Cerebellar nuclear complex (tissue), 1 donor: ENCODE measurements around the gene PANK3.
"Not testable (repeated sequence)": the region's sequence is repeated elsewhere in the genome, so short reads cannot be mapped to it uniquely, and the experiment has no call there.

Experiments
- DNase-seq, 2 experiments: peaks; one replicate each; lab custom pipeline; 2025; lab: John Stamatoyannopoulos, UW

PANK3 gene

DNA sequence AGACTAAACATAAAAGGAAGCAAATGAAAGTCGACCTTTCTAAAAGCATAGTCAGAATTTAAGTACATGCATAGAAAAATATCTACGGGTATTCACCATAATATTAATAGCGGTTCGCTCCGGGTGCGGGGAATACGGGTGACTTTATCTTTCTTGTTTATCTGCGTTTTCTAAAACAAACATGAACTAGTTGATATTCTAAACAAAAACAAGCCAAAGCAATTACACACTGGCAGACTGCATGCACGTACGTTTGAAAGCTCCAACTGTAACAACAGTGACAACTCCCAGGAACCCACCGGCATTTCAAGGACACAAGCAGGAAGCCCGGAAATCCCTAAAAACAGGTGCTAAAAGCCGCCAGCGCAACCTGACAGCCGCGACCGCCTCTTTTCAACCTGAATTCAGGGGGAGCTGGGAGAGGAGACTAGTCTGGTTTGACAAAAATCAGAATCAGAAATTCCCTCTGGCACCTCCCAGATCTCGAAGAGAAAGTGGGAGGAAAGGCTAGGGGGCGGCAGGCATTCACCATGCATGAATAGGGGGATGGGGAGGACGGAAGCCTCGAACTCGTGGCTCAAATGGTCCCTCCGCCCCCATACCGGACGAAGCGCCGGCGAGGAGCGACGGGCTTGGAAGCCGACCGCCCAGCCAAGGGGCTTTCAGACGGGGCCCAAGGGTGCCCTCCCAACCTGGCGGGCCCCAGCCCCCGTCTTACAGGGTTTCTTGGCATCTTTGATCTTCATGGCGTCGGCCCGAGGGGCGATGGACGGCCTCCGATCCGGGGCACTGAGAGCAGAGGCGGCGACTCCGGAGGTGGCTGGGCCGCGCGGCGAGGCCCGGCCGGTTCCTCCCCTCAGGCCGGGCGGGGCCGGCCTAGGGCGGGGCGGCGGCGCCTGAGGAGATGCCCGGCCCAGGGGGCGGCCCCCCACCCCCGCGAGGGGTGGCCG is at the start of gene PANK3:
PANK3 (minus strand) TSS at position 831 of the 950 bp plus-strand sequence; CDS start at position 746, 85 bp downstream.
- DNase-seq, result no peak

DNA sequence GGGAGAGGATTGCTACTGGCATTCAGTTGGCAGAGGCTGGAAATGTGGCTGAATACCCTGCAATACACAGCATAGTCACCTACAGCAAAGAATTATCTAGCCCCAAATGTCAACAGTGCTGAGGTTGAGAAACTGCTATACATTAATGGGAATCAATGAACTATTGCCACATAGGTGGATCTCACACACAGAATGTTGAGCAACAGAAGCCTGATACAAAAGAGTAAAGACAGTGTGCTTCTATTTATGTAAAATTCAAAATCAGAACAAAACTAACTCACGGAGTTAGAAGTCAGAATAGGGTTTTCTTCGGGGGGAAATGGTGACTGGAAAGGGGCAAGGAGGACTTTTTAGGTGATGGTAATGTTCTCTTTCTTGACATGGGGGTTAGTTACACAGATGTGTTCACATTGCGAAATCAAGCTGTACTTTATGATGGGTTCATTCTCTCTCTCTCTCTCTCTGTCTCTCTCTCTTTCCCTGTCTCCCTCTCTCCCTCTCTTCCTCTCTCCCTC is 45.7 kb upstream of the PANK3 start:
- DNase-seq, result no peak

- DNase-seq, result no peak
These were observed 41.6 kb upstream of the PANK3 start for GRCh38 chr5:168620807-168621206.

GRCh38 chr5:168614661-168615060 is 35.5 kb upstream of the PANK3 start:
- DNase-seq, result no peak

- no peak for DNase-seq
These were observed 34.8 kb upstream of the PANK3 start for GRCh38 chr5:168613996-168614395.

DNA sequence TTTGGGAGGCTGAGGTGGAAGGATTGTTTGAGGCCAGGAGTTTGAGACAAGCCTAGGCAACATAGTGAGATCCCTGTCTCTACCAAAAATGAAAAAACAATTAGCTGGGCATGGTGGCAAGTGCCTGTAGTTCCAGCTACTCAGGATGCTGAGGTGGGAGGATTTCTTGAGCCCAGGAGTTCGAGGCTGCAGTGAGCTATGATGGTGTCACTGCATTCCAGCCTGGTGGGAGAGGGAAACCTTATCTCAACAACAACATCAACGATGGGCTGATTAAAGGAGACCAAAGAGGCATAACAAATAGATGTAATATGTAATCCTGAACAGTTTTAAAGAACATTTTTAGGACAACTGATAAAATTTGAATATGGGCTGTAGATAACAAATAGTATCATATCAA is 34.2 kb upstream of the PANK3 start:
- DNase-seq, result no peak

DNA sequence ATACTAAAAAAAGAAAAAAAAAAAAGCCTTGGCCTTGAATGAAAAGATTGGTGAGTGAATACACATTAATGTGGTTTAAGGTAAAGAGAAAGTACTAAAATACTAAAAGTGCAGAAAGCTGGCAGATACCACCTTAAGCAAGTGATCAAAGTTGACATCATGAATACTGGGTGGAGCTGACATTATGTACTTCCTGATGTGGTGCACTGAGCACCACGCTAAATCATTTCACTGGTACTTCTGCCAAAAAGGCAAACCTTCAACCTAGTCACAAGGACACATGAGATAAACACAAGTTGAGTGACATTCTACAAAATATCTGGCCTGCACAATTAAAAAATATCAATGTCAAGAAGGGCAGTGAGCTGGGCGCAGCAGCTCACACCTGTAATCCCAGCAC is 33.8 kb upstream of the PANK3 start:
- DNase-seq, result no peak

- no peak for DNase-seq
These were observed 33.0 kb upstream of the PANK3 start for GRCh38 chr5:168612123-168612522.

DNA sequence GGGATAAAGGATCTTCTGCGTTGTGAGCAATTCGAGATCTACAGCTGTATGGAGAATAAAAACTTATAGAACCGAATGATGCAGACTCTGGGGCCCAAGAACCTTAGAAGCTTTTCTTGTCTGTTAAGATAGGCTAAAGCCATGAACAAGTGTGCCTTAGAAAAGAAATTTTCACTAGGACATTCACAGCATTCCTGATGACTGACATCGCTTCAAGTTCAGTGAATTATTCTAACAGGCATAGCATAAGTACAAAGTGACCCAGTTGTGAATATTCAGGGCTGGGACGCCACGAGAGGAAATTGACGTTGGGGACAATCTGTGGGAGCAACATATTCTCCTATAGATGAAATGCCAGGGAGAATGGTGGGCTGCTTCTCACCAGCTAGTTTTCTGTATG is 32.0 kb upstream of the PANK3 start:
- DNase-seq, result no peak

GRCh38 chr5:168609806-168610482 is 30.8 kb upstream of the PANK3 start:
- DNase-seq, result no peak

DNA sequence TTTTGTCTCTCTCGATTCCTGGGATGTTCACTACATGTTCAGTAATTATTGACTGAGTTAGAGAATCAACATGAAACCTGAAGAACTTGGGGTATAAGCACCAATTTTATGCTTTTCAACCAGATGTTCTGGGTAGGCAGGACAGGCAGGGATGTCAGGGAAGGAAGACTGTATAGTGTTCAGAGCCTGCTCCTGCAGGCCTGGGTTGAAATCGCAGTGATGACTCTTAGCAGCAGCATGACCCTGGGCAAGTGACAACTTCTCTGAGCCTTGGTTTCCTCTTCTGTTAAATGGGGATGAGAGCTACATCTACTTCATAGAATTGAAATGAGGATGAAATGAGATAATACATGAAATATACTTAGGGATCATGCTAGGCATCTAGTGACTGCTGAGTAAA is 29.7 kb upstream of the PANK3 start:
- no peak for DNase-seq

DNA sequence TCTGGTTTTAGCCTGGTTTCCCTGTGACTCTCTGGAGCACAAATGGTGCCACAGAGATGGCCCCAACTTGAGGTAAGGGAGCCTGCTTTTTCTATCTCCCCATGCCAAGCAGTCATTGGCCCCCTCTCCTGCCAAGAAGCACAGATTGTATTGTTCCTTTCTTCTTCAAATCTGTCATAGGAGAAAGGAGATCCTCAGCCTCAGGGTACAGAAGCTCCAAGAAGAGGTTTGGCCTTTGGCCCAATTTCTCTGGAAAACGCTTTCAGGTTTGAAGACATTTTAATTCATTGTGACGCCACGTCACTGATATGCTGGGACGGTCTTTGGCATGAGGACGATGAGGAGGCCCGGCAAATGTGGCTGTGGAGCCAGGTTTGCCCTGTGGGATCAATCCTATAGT is 29.2 kb upstream of the PANK3 start:
- DNase-seq, result no peak

GRCh38 chr5:168607946-168608345 is 28.8 kb upstream of the PANK3 start:
- DNase-seq, result no peak

DNA sequence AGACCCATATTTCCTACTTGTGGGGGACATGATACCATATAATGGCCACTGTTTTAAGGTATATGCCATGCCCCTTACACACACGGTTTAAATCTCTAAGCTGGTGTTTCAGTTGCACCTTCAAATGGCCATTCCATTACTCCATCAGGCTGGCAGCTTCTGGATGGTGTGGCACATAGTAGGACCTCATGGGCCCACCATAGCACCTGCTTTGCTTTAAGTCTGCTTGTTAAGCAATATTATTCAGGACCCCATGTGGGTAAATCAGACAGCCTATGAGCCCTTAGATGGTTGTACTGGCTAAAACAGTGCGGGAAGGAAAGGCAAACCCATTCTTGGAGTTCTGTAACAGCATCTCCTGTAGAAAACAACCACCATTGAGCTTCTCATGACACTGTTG is 27.4 kb upstream of the PANK3 start:
- DNase-seq, result no peak

- DNase-seq, result no peak
These were observed 25.3 kb upstream of the PANK3 start for GRCh38 chr5:168604436-168604835.

DNA sequence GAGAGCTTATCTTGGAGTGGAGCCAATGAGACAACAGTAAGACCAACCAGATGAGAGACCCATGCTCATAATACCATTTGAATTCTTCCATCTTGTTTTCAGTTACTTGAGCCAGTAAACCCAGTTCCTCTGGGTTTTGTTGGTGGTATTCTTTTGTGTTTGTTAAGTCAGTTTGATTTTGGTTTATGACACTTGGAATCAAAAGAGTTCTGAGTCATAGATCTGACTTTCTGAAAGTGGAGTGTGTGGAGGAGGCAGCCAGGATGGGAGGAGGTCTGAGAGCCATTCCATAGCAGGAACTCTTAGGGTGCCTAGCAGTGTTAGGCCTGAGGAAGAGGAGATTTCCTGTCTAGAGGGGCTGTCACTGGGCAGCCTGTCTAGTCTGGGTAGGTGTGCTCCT is 24.6 kb upstream of the PANK3 start:
- DNase-seq, result no peak

- no peak for DNase-seq
These were observed 23.3 kb upstream of the PANK3 start for GRCh38 chr5:168602517-168602916.

GRCh38 chr5:168601972-168602371 is 22.8 kb upstream of the PANK3 start:
- no peak for DNase-seq

- no peak for DNase-seq
These were observed 21.2 kb upstream of the PANK3 start for GRCh38 chr5:168600409-168600808.

DNA sequence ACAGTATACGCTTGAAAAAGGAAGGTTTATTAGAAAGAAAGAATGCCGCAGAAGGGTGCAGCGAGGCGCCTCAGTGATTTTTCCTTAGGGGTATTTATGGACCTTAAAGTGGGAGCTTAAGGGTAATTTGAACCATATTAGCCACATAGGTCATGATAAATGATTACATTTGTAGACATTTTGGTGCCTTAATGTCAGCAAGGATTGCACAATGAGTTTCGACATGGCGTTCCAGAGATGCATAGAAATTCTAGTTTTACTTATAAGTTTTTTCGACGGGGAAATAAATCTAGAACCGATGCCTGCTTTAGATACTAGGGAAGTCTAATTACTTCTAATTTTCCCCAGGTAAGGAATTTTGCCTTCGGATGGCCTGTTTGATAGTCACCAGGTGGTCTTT is 20.7 kb upstream of the PANK3 start:
- no peak for DNase-seq

DNA sequence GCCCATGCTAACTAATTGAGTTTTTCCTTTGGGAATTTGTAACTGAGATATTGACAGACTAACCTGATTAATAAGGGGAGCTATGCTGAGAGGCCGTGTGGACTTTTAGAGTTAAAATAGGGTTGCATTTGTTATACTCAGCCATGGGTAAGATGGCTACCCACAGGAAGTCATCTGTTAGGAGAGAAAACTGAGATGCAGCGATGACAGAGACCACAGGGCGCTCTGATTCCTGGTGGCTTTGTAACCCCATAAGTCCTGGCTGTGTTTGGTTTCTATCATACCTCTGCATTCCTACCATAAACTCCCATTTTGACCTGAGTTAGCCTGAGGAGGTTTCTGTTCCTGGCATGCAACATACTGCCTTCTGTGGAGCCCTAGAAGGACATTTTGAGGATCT is 19.5 kb upstream of the PANK3 start:
- no peak for DNase-seq

GRCh38 chr5:168596927-168597326 is 17.8 kb upstream of the PANK3 start:
- no peak for DNase-seq

DNA sequence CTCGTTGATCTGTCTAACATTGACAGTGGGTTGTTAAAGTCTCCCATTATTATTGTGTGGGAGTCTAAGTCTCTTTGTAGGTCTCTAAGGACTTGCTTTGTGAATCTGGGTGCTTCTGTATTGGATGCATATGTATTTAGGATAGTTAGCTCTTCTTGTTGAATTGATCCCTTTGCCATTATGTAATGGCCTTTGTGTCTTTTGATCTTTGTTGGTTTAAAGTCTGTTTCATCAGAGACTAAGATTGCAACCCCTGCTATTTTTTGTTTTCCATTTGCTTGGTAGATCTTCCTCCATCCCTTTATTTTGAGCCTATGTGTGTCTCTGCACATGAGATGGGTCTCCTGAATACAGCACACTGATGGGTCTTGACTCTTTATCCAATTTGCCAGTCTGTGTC is 17.0 kb upstream of the PANK3 start:
- not testable (repeated sequence) for DNase-seq
